ENCODE results near the gene RNU7-1.

The RNU7-1 gene

DNA sequence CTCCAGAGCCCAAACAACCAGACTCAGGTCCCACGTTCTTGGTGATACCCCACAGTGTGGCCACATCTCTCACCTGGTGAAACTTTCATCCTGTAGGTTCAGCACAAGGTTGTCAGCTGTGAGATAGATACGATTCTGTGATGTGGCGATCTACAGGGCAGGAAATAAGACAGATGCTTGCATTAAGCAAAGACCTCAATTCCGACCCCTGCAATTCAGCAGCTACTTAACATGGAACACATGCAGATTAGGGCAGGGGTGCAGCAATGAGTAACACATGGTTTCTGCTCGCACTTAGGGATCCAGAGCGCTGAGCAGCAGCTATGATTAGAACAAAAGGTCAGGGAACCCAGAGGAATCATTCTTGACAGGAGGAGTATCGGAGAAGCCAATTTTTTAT is 22.7 kb downstream of the RNU7-1 start:
- DNase-seq = no peak

DNA sequence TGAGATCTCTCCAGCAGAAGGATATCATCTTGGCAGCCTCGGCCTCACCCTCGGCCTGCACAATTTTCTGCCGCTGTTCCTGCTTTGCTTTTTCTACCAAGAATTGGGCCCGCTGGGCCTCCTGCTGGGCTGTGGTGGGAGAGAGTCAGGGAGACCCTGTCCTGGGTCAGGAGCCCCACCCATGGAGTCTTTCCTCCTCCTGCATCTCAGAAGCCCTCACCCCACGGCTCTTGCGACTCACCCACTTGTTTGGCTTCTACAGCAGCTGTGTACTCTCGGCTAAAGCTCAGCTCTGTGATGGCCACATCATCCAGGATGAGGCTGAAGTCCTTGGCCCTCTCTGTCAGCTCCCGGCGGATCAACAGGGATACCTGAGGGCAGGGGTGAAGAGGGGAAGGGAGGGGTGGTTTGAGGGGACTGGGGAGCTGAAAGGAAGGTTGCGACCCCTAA is 24.1 kb downstream of the RNU7-1 start:
- DNase-seq = no peak

DNA sequence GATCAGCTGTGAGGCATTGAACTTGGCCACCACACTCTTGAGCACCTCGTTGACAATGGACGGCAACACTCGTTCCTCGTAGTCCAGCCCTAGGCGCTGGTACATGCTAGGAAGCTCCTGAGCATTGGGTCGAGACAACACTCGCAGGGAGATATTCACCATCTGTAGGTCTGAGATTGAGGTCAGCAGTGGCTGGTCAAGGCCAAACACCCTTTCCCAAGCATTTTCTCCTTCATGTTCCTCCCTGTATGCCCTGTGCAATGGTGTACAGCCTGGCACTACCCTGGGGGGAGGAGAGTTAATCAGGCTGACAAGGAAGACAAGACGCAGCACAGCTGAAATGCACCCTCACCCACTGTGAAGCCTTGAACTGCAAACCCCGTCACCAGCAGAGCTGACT is 24.8 kb downstream of the RNU7-1 start:
- DNase-seq = no peak

DNA sequence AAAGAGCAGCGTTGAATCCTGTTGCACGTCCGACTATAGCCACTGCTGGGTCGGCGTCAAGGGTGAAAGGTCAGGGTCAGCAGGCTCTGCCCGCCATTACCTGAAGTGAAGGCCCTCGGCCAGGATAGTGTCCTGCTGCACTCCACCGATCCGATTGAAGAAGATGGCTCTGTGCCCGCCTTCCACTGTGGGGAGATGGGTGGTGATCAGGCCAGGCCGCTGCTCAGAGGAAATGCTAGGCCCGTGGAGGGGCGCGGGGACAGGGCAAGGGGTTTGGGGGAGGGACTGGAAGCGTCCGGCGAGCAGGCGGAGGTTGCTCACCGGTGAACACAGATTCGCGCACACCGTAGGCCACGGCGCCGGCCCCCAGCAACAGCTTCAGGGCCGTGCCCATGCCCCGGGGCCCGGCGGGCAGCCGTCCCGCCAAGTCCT is 26.5 kb downstream of the RNU7-1 start:
- DNase-seq = no peak

DNA sequence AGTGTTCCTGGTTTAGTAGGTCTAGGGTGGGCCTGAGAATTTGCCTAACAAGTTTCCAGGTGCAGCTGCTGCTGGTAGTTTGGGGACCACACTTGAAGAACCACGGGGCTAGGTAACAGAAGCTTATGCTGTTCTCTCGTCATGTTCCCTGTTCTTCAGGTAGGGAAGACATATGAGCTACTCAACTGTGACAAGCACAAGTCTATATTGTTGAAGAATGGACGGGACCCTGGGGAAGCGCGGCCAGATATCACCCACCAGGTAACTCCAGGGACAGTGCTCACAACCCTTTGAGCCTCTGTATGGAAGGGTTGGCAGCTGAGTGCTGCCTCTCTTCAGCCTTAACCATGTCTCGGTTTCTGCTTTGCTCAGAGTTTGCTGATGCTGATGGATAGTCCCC is 30.6 kb downstream of the RNU7-1 start:
- no peak for DNase-seq

DNA sequence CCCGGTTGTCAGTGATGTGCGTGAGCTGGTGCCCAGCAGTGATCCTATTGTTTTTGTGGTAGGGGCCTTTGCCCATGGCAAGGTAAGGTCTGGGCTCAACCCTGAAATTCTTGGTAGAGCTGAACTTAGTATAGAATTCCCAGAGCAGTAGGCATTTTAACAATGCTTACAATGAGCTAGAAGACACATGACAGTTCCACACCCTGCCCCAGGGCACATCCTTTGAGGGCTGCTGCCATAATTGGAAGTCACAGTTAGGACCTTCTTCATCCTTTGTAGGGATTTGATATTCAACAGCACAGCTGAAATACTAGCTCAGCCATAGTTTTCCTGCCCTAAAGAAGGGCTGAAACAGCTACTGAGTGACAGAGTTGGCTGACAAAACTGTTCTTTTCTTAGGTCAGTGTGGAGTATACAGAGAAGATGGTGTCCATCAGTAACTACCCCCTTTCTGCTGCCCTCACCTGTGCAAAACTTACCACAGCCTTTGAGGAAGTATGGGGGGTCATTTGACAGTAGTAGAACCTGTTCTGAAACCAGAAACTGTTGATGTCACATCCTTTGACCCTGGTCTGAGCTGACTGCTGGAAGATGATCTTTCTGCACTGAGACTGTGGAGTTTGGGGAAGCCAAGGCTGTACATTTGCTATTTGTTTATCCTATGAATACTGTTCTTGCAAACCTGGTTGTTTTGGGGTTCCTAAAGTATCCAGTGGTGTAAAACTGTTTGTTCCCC is 31.8 kb downstream of the RNU7-1 start:
- no peak for DNase-seq

DNA sequence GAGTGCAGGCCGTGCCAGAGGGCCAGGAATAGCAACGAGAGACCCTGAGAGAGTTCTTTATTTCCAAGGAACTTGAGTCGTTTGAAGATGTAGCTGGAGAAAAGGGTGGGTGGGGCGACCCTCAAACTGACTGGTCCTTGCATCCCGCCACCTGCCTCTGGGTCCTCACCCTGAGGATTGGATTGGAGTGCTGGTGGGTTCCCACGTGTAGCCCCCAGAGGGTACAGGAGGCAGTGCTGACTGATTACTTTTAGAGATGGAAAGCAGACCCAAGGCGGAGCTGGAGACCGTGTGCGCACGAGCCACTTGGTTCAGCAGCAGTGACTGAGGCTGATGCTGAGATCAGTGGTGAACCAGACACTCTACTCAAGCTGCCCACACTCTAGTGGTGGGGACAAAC is 34.0 kb downstream of the RNU7-1 start:
- no peak for DNase-seq

DNA sequence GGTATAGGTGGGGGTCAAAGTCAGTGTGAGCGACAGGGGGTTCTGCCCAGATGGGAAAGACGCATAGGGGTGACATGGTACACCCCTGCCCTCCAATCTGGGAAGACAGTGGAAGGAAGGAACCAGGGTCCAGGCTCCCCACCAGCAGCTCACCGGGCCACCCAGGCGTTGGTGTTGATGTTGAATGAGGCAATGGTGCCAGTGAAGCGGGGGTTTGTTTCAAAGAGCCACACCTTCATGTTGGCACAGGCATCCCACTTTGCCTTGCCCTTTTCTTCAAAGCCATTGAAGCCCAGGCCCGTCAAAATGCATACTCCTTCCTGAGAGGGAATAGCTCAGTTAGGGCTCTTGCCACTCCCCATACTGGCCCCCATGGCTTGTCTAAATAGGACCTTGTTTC is 34.6 kb downstream of the RNU7-1 start:
- no peak for DNase-seq

DNA sequence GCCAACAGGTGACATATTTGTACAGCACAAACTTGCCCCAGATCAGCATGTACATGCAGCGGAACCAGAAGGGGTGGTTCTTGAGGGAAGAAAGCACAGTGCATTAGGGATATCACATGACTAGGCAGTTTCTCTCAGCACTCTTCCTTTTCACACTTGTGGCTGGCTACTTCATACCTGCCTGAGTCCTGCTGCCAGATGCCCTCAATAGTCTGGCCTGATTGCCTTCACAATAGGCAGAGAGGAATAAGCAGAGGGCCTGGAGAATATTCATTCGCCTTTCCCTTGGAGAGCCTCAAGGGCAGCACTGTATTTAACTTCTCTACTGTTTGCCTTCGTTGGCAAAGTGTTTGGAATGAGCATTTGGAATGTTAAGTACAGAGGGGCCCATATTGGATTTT is 35.0 kb downstream of the RNU7-1 start:
- DNase-seq = no peak

DNA sequence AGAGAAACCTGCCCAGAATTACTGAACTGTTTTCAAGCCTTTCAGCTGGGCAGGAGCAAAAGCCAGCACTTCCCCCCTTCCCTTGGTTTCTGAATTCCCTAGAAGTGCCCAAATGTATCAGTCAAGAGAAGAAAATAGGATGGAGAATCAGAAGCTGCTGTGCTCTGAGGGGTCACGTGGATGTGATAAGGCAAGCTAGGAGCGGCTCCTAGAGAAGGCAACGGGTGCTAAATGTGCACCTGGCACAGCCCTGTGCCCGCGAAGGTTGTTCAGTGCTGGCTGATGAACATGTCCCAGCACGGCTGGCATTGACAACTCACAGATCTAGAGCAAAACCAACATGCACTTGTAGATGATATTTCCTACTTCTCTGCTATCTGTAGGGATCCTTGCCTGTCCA is 35.4 kb downstream of the RNU7-1 start:
- DNase-seq = no peak

DNA sequence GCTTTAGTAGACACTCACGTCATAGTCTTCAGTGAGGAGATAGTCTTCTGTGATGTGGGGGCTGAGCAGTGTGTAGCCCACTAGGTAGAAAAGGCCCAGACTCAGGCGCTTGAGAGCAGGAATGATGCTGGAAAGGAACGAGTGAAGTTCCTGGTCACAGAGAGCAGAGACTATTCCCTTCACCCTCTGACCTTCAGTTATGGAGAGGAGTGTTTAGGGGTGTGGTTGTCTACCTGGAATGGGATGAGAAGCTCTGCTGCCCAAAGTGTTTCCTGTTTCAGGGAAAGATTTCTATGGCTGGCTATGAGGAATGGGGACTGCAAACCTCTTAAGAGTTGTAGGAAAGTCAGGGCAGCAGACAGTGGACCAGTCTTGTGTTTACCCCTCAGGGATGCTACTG is 35.8 kb downstream of the RNU7-1 start:
- no peak for DNase-seq

DNA sequence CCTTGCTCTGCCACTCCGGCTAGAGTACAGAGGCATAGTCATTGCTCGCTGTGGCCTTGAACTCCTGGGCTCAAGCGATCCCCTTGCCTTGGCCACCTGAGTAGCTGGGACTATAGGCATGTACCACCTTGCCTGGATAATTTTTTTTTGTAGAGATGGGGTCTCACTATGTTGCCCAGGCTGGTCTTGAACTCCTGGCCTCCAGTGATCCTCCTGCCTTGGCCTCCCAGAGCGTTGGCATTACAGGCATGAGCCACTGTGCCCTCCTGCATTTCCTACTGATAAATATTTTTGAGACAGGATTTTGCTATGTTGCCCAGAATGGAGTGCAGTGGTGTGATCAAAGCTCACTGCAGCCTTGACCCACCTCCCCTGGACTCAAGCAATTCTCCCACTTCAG is 36.5 kb downstream of the RNU7-1 start:
- no peak for DNase-seq

DNA sequence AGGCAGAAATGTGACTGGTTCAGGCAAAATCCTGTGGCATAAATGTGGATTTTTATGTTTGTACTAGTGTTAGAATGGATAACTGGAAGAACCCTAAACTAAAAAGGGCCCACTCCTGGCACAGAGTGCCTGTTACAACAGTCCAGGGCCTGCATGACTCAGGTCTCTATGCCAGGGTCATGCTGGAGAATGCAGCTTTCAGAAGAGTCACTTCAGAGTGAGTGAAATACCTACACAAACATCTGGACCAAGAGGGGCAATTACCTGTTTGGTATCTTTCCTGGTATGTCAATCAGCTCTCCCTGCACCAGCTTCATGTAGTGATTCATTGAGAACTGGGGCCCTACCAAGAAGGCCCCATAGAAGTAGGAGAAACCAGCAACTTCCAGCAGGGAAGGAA is 37.1 kb downstream of the RNU7-1 start:
- no peak for DNase-seq

DNA sequence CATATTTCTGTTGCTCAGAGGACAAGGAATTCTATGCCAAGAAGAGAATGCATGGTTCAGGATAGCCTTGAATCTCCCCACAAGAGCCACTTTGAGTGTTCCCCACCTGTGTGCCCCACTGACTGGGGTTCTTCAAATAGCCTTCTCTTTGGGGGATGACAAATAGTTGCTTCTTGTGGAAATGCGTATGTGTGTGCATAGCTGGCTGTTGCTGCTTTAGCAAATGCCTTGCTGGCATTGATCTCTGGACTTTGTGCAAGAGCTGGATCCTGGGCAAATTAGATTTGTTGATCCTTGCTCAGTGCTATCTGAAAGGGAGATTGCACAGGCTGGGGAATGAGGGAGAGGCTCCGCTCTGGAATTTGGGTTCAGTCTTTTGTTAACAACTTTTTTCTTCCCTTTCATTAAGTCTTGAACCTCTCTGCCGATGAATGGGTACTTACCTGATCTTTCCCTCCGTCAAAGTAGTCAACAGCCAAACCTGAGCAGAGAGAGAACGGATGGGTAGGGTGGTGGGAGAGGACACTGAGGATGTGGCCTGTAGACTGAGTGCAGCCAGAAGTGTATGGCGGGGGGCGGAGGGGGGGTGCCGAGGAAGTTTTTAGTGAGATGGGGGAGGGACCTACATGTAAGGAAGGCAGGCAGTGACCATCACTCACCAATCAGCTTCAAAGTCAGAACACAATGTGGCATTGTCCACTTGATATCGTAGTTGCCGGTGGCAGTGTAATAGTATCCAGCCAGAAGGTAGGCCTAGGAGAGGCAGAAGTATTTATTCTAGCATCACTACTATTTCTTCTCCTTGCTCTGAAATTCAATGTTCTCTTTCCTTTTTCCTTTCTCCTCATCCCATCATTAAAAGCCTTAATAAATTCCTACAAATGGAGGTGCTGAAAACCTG is 37.8 kb downstream of the RNU7-1 start:
- DNase-seq = no peak

DNA sequence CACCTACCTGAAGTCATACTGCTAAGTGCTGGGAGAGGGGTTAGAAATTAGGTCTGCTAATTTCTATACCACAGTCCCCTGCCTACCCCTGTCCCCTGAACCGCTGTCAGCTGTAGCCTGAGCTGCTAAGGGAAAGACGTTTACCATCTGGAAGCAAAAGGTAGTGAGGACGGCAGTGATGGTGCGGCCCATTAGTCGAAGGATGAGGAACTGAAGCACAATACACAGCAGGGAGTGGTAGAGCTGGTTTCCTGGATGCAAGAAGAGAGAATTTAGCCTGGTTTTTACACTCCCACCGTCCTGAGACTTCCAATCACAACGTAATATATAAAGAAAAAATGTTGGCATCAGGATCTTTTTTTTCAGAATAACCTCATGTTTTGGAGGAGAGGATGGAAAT is 38.9 kb downstream of the RNU7-1 start:
- no peak for DNase-seq

DNA sequence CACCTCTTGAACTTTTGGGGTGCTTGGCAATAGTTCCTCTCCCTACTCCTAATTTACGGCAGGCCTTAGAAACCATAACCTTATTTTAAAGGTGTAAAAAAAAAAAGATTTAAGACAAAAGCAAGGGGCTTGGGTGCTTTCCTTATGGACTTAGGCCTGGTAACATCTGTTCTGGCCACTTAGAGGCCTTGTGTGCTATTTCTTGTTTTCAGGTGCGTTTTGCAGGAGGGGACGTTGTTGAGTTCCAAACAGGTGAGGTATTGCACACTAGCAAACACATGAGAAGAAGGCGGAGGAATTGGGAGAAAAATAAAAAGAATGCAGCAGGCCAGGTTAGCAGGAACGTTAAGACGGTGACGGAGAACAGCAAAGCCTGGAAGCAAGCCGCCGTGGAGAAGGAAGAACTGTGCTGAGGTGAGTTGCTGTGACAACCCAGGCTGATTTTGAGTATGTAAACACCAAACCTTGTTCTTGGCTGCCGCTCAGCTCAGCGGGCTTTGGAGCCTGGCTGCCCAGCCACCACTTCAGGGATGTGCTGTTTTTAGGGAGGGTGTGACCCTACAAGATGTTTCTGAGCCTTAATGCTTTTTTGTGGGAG is 44.4 kb downstream of the RNU7-1 start:
- no peak for DNase-seq

All from GF-D8 (cell line).